COLO668 (cell line): ENCODE measurements around the gene FEV.

ENCODE experiments used
- DNase-seq: peaks from one replicate; lab custom pipeline; 2025; ENCODE audit not compliant: unreplicated experiment; lab: John Stamatoyannopoulos, UW

Gene FEV

DNA sequence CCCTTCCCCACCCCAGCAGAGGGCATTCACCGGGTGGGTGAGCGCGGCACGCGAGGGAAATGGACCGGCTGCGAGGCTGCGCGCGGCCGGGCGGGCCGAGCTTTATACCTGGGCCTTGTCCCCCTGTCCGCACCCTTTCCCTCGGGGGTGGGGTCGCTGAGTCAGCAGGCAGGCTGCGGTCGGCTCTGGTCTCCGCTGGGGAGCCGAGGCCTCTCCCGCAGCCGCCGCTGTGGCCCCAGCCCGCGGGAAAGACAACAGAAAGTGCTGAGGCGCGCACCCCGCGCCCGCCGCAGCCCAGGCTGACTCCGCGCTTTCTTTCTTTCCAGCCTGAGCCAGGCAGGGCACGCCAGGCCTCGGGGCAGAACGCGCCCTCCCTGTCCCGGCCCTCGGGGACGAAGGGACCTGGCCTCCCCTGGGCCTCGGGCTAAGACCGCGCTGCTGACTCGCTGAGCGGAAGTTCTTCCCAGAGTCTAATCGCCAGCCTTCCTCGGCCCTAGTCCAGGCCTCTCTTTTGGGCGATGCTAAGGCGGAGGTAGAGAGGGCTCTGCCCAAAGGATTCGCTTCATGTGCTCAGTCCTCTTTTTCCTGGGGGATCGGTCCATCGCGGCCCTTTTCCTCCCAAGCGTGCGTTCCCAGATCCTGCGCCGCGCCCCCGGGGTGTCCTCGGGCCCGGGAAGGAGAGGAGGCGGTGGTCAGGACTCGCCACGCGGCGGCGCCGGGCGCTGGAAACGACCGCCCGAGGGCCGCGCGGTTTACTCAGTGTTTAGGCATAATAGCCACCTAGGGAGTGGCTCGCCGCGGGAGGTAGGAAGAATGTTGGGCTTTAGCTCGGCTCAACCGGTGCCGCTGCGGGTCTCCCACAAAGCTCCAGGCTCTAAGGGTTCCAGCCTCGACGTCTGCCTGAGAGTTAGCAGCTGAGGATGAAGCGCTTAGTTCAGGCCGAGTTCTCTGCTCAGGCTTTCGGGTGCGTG, 8.6 kb upstream of the FEV start, which contains the start of gene CRYBA2:
TSS of gene CRYBA2 (minus strand) at position 78 of the 971 bp plus-strand sequence. CDS start 246 bp downstream, outside the sequence.
- peak; percentile 88 for DNase-seq

GRCh38 chr2:218992703-218993344, 7.8 kb upstream of the FEV start:
- DNase-seq, result peak; percentile 83

- DNase-seq, result no peak
Measured at GRCh38 chr2:218992196-218992595, 7.2 kb upstream of the FEV start.

DNA sequence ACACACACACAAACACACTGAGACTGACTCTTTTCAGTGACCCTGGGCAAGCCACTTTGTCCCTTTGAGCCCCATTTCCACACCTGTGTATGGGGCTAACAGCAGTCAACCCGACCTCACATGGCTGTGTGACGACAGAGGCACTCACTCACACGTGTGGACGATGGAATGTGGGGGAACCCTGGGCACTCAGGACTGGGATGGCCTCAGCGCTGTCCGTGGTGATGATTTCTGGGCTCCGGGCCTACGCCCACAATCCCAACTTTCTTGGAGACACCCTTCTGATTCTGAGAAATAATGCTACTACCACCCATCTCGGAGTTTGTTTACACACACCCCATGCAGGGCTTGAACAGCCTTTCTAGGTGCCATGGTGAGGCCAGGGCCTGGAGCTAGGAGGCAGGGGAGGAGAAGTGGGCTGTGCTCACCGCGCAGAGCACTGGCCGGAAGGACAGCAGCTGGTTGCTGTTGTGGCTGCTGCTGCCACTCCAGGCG, 6.7 kb upstream of the FEV start:
- DNase-seq, result peak; percentile 44

- DNase-seq, result no peak
Measured at GRCh38 chr2:218990612-218991011, 5.6 kb upstream of the FEV start.

DNA sequence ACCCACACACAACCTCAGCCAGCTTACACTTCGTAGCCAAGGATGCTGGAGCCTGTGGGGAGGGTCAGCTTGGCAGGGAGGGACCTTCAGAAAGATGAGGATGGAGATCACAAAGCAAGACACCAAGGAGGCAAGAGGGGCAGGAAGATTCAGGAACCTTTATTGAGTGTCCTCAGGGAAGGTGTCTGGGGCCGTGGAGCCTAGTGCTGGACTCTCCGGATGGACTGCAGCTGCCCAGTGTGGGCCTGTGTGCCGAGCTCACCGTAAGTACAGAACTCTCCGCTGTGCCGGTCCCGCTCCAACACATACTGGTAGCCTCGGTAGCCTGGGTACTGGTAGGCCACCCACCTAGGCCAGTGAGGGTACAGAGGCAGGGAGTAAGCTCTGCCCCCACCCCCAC, 5.1 kb upstream of the FEV start:
- no peak for DNase-seq

DNA sequence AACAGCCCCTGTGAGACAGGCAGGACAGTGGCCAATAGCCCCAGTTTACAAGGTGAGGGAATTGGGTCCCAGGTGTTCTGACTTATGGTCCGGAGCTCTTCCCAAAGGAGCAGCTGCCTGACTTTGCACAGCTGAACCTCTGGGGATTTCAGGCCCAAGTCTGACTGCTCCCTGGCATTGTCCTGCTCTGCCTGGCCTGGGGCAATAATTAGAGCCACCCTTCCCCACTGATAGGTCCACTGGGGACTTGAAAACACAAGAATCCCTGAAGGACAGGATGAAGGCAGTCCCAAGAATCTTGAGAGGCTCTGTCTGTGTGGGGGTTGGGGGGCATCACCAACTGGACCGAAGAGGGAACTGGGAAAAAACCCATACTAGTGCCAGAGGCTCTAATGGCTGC, 3.7 kb upstream of the FEV start:
- no peak for DNase-seq

GRCh38 chr2:218988164-218988563, 3.2 kb upstream of the FEV start:
- DNase-seq, result no peak

DNA sequence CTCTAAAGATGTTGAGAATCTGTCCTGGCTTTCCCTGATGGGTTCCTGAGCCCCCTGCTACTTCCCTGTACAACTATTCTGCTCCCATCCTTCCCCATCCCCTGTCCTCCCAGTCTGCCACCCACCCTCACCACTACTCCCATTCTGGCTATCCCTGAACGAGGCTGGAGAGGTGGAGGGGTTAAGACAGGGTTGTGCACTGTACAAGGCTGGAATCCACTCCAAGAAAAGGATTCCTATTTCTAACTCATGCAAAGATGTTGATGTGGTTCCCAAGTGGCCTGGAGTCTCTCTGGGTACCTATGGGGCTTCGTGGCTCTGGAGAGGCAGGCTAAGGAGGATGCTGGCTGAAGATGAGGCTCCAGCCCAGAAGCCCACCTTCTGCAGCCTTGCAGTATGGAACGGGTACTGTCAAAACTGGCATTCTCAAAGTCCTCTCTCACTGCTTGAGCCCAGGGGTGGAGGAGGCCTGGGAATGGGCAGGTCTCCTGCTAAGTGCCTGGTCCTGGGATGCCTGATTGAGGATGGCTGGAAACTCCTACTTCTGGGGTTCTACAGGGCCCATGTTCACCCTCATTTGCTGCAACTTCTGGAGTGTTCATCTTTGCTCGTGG, 1.3 kb upstream of the FEV start:
- DNase-seq, result no peak

DNA sequence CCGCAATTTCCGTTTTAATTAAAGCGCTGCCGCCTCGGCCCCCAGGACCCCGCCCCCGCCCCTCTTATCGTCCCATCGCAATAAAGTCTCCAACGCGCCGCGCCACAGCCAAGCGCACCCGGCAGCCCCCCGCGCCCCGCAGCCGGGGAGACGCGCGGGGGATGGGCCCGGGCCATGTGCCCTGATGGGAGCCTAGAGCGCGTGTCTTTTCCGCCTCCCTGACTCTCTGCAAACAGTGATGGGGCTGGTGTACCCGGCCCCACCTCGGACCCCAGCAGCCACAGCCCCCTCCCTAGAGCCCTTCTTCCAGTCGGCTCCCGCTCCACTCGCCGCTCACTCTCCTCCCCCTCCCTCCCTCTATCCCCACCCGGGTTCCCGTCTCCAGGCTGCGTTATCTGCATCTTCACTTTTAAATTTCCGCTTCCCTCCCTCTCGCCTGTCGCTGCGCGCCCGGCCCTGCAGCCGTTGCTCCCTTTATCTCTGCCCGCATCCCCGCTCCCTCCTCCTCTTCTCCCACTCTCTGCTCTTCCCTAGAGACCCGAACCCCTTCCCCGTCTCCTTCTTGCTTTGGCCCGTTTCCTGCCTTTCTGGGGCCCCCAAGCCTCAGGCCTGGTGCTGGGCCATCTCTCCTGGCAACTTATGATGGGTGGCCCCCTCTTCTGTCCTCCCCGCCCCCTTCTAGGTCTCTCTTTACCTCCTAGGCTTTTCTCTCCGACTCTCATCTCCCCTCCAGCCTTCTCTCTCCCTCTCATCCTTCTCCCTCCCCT, 524 bp upstream of the FEV start:
- peak; percentile 51 for DNase-seq

GRCh38 chr2:218984239-218985020, 554 bp downstream of the FEV start:
- peak; percentile 71 for DNase-seq

GRCh38 chr2:218983934-218984238, 1.1 kb downstream of the FEV start:
- DNase-seq, result no peak

- DNase-seq, result peak; percentile 84
Measured at GRCh38 chr2:218983263-218983933, 1.6 kb downstream of the FEV start.

- peak; percentile 45 for DNase-seq
Measured at GRCh38 chr2:218982586-218983262, 2.3 kb downstream of the FEV start.

DNA sequence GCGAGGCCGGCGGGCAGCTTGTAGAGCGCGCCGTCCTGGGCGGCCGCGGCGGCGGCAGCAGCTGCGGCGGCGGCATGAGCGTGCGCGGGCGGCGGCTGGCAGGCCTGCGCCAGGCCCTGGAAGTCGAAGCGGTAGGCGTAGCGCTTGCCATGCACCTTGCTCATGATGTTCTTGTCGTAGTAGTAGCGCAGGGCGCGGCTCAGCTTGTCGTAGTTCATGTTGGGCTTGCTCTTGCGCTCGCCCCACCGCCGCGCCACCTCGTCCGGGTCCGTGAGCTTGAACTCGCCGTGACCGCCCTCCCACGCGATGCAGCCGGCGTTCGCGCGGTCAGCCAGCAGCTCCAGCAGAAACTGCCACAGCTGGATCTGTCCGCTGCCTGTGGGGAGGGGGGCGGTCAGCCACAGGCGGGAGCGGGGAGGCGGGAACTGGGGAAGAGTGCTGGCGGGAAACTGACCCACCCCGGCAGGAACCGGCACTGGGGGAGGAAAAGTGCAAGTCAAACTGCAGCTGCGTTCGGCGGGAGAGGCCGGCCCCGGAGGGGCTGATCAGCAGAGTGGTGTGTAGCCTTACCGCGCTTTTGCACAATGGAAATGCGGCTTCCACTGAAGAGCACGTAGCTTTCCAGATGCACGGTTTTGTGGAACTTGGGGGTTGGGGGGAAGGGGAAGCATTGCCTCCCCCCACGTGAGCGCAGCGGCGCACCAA, 3.0 kb downstream of the FEV start:
- DNase-seq, result peak; percentile 85

GRCh38 chr2:218981390-218981880, 3.5 kb downstream of the FEV start:
- DNase-seq, result peak; percentile 53

- DNase-seq, result peak; percentile 27
Measured at GRCh38 chr2:218980735-218981389, 4.1 kb downstream of the FEV start.
